Esophagus muscularis mucosa (tissue), 4 donors: ENCODE data around the gene SLC16A1.

Experiments used
- EP300 ChIP-seq: sonication (generic); formaldehyde crosslinking; IDR thresholded peaks from one replicate; pipeline ENCODE4 v1.6.1; 2017; ENCODE audit warnings: antibody characterized with exemption
- POLR2A ChIP-seq: fragments of 450-650 bp; IDR thresholded peaks from one replicate; pipeline ENCODE4 v1.6.1; 2017; ENCODE audit warnings: antibody characterized with exemption, moderate library complexity, mild to moderate bottlenecking, low read depth
- POLR2AphosphoS5 ChIP-seq, 2 donors: sonication (generic); formaldehyde crosslinking; IDR thresholded peaks; one replicate each; pipeline ENCODE4 v1.6.1; 2017; ENCODE audit warnings: antibody characterized with exemption in 2 of 2
- TF ChIP-seq, protein P1 (sequence below), 3 experiments: fragments of 200-600 bp in 2 of 3; fragments of 450-650 bp in 1 of 3; sonication (generic) in 2 of 3; IDR thresholded peaks; one replicate each; pipeline ENCODE4 v1.5.1; 2017 to 2019; ENCODE audit warnings: antibody characterized with exemption in 3 of 3, mild to moderate bottlenecking in 2 of 3, moderate library complexity in 1 of 3

DNA sequence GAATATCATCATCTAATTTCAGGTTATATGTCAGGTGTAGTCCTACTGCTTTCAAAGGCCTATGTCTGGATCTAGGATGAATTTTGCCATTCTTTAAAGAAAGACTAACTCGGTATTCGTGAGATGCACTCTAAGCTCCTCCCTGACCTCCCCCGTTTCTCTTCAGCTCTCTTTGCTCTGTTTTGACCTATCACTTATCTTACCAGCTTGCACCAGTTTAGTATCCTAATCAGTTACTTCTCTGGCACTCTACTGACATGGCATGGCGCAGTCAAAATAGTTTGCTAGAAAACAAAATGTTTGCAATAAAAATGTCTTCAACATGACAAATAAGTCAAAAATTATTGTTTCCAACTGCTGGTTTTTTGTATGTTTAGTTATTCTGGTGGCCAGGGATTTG, 8.4 kb upstream of the SLC16A1 start:
- TF ChIP-seq, protein P1, sequence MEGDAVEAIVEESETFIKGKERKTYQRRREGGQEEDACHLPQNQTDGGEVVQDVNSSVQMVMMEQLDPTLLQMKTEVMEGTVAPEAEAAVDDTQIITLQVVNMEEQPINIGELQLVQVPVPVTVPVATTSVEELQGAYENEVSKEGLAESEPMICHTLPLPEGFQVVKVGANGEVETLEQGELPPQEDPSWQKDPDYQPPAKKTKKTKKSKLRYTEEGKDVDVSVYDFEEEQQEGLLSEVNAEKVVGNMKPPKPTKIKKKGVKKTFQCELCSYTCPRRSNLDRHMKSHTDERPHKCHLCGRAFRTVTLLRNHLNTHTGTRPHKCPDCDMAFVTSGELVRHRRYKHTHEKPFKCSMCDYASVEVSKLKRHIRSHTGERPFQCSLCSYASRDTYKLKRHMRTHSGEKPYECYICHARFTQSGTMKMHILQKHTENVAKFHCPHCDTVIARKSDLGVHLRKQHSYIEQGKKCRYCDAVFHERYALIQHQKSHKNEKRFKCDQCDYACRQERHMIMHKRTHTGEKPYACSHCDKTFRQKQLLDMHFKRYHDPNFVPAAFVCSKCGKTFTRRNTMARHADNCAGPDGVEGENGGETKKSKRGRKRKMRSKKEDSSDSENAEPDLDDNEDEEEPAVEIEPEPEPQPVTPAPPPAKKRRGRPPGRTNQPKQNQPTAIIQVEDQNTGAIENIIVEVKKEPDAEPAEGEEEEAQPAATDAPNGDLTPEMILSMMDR (IDR thresholded peaks at IDR 0.05): no peak
- no peak for TF ChIP-seq POLR2A
- TF ChIP-seq EP300: no peak
- TF ChIP-seq POLR2AphosphoS5 (IDR thresholded peaks at IDR 0.05): no peak
